ENCODE measurements around the gene AP4M1. TPM values are rescaled to one million over a fixed set of nuclear protein-coding genes. Genes with fewer than 3 reads are reported as not detected.

AP4M1 gene
- total RNA-seq, 4 donors from 2014 or later: 16.5 to 86.0 (median 54.9) TPM

GRCh38 chr7:100085515-100085914 lies 15.9 kb upstream of the AP4M1 start:
- Histone ChIP-seq H3K27ac (peak overlapping the region; percentile 89 to 93 (median 92)), H3K4me3 (no peak overlapping the region), H3K27me3 (no peaks in the 10 kb centered on the region), H3K4me1 (peaks cover 18 to 38% (median 36%) of the 10 kb centered on the region in 4 donors), H3K36me3 (no peaks in the 10 kb centered on the region), H3K9me3 (no peaks in the 10 kb centered on the region)
- 60 to 64% methylated on average over 3 of the region's 3 CpGs for WGBS, 2 donors (ENCODE audit: low coverage in 1 of 2)
- DNase-seq: no peak
- intact Hi-C loops (cut with DNase I; ENCODE audit: low total_unique reads) (loop anchor here (5.0 kb wide), 1 partner anchor 42 kb away; the partner anchor contains the start of gene MBLAC1), in situ Hi-C loops (cut with MboI; ENCODE audit: low pct_ligation_motif_present in 1 of 4, low pct_unique_long_range_greater_than_20kb in 1 of 4, low sequenced_read_pairs in 3 of 4) (no loop called here)
- TF ChIP-seq POLR2A (IDR thresholded peaks at IDR 0.05): no peak

- Histone ChIP-seq H3K4me3 (no peak overlapping the region), H3K36me3 (peaks cover 0 to 4% (median 0%) of the 10 kb centered on the region in 4 donors), H3K9me3 (no peaks in the 10 kb centered on the region), H3K27ac (peak overlapping the region; percentile 89 to 93 (median 92)), H3K4me1 (peaks cover 16 to 29% (median 26%) of the 10 kb centered on the region in 4 donors), H3K27me3 (no peaks in the 10 kb centered on the region)
- no peak for DNase-seq
- TF ChIP-seq CTCF (IDR thresholded peaks at IDR 0.05): no peak
- peak; percentile 79 for TF ChIP-seq EP300 (IDR thresholded peaks at IDR 0.05; ENCODE audit: low read depth)
- peak; percentile 80 to 95 (median 90) for TF ChIP-seq POLR2AphosphoS5 (IDR thresholded peaks at IDR 0.05)
- WGBS, 2 donors (ENCODE audit: low coverage in 1 of 2): 67 to 69% methylated on average over 8 to 10 of the region's 10 CpGs
- in situ Hi-C loops (cut with MboI; ENCODE audit: low pct_ligation_motif_present in 1 of 4, low pct_unique_long_range_greater_than_20kb in 1 of 4, low sequenced_read_pairs in 3 of 4) (no loop called here), intact Hi-C loops (cut with DNase I; ENCODE audit: low total_unique reads) (loop anchor here (5.0 kb wide), 1 partner anchor 40 kb away; the partner anchor contains the start of gene MBLAC1)
These were observed 14.2 kb upstream of the AP4M1 start for GRCh38 chr7:100087055-100087750.

GRCh38 chr7:100088095-100088620 lies 13.3 kb upstream of the AP4M1 start:
- no peaks in the 10 kb centered on the region for H3K27me3 ChIP-seq
- in situ Hi-C loops (cut with MboI; ENCODE audit: low pct_ligation_motif_present in 1 of 4, low pct_unique_long_range_greater_than_20kb in 1 of 4, low sequenced_read_pairs in 3 of 4): no loop called here
- intact Hi-C loops (cut with DNase I; ENCODE audit: low total_unique reads): loop anchor here (5.0 kb wide), 1 partner anchor 39 kb away; the partner anchor contains the start of gene MBLAC1
- H3K36me3 ChIP-seq: peaks cover 0 to 4% (median 2%) of the 10 kb centered on the region in 4 donors
- H3K9me3 ChIP-seq: no peaks in the 10 kb centered on the region
- H3K27ac ChIP-seq: peak overlapping the region; percentile 89 to 93 (median 92)
- DNase-seq: no peak
- TF ChIP-seq POLR2A (IDR thresholded peaks at IDR 0.05) (no peak), POLR2AphosphoS5 (IDR thresholded peaks at IDR 0.05) (no peak)
- H3K4me3 ChIP-seq: peak overlapping the region; percentile 66 to 90 (median 78)
- peaks cover 13 to 21% (median 19%) of the 10 kb centered on the region in 4 donors for H3K4me1 ChIP-seq
- WGBS, 2 donors (ENCODE audit: low coverage in 1 of 2): 74 to 81% methylated on average over 6 to 11 of the region's 11 CpGs

DNA sequence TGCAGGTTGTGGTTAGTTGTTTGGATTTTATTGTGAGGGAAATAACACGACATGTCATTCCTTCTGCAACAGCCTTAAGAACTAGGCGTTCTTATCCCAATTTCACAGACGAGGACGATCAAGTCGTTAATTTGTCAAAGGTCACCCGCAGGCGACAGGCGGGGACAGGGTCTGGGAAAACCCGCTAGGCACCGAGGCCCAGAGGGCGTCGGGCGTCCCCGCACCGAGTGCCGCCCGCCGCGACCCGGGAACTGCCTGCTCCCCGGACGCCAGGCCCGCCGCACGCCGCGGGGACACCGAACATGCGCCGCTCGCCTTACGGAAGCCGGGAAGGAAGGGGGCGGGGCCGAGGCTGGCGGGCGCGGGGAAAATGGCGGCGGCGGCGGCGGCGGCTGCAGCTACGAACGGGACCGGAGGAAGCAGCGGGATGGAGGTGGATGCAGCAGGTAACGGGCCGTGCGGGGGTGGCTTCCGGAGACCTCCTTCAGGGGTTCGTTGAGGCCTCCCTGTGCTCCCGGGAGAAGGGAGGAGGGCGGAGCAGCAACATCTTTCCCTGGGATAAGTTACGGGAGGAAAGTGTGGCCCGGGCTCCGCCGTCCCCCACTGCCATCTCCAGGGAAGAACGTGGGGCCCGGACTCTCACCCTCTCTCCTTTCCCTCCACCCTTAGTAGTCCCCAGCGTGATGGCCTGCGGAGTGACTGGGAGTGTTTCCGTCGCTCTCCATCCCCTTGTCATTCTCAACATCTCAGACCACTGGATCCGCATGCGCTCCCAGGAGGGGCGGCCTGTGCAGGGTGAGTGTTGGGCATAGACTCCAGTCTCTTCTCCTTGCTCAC lies 12.6 kb upstream of the AP4M1 start, which contains the start of gene COPS6:
COPS6 (plus strand) TSS at position 349 of the 837 bp plus-strand sequence; CDS start at position 371, 22 bp downstream.
- Histone ChIP-seq H3K9me3 (no peaks in the 10 kb centered on the region), H3K36me3 (peaks cover 0 to 9% (median 2%) of the 10 kb centered on the region in 4 donors), H3K4me3 (peak within 1 kb of the TSS; percentile 66 to 90 (median 78)), H3K4me1 (peaks cover 13 to 21% (median 19%) of the 10 kb centered on the region in 4 donors), H3K27ac (peak within 1 kb of the TSS; percentile 89 to 93 (median 92)), H3K27me3 (no peaks in the 10 kb centered on the region)
- intact Hi-C loops (cut with DNase I; ENCODE audit: low total_unique reads) (loop anchor here (5.0 kb wide), 1 partner anchor 38 kb away; the partner anchor contains the start of gene MBLAC1), in situ Hi-C loops (cut with MboI; ENCODE audit: low pct_ligation_motif_present in 1 of 4, low pct_unique_long_range_greater_than_20kb in 1 of 4, low sequenced_read_pairs in 3 of 4) (no loop called here)
- peak; percentile 88 for DNase-seq
- 0 to 1% methylated on average over 4 to 67 of the region's 68 CpGs for WGBS, 2 donors (ENCODE audit: low coverage in 1 of 2)
- peak; percentile 76 for TF ChIP-seq POLR2A (IDR thresholded peaks at IDR 0.05)
- no peak for TF ChIP-seq EP300 (IDR thresholded peaks at IDR 0.05; ENCODE audit: low read depth)
- no peak for TF ChIP-seq CTCF (IDR thresholded peaks at IDR 0.05)
- TF ChIP-seq POLR2AphosphoS5 (IDR thresholded peaks at IDR 0.05): peak; percentile 91 to 96 (median 92)
